K562 (cell line): ENCODE measurements around the gene MBNL2. TPM values are rescaled to one million over a fixed set of nuclear protein-coding genes. Genes with fewer than 3 reads are reported as not detected.

Experiments used
- ATAC-seq: fragments of 200-7000 bp; cut with Tn5 transposase; 3 replicates; pipeline ENCODE4 v1.9.1; 2020; ENCODE audit warnings: moderate library complexity
- BruUV-seq: library from RNA; stranded (reverse); fragments of 400-500 nt; replicated peaks from 2 replicates; lab custom pipeline; 2021; lab: Mats Ljungman, UMichigan
- CTCF ChIA-PET: fragments of 300-600 bp; formaldehyde crosslinking; extraction: SDS; loops from one replicate; lab custom pipeline; 2021; ENCODE audit warnings: low intra/inter-chr PET ratio; lab: Yijun Ruan, JAX
- POLR2A ChIA-PET: fragments of 300-600, 350-650 bp; sonication (Branson Sonifier 250); formaldehyde crosslinking; extraction: SDS; loops from one replicate; lab custom pipeline; 2021; ENCODE audit warnings: antibody characterized with exemption, inconsistent platforms; lab: Yijun Ruan, JAX
- DNase-seq, 4 experiments: peaks; one replicate each; pipeline versions ENCODE4 v3.0.0 to v3.0.0-alpha.2; 2011 to 2018; ENCODE audit warnings: low spot score in 3 of 4, mixed read lengths in 3 of 4; ENCODE audit errors: extremely low read depth in 1 of 4
- FAIRE-seq: peaks from 2 replicates; lab custom pipeline; 2011; peaks lifted over from hg19 to GRCh38; lab: Jason Lieb, UNC
- H2AFZ ChIP-seq: 2 replicates; pipeline ENCODE4 v1.6.0; 2011; ENCODE audit warnings: low read depth, low read length, control low read depth, inconsistent platforms
- H3K27ac ChIP-seq: fragments of 200-600 bp; 3 replicates; pipeline ENCODE4 v1.8.0; 2011; ENCODE audit warnings: low read depth, mild to moderate bottlenecking, control low read depth, inconsistent platforms, low read length, moderate library complexity, mixed read lengths; ENCODE audit errors: extremely low read depth
- H3K27me3 ChIP-seq, 2 experiments: fragments of 300-600 bp in 1 of 2; 2 replicates in 1 of 2; 3 replicates in 1 of 2; pipeline versions ENCODE4 v1.6.0 to v1.8.0; 2011; ENCODE audit warnings: inconsistent platforms in 2 of 2, low read length in 2 of 2, mild to moderate bottlenecking in 1 of 2, mixed read lengths in 1 of 2, moderate library complexity in 1 of 2; ENCODE audit not compliant: control insufficient read depth in 2 of 2, insufficient read depth in 2 of 2
- H3K36me3 ChIP-seq: fragments of 300-600 bp; 3 replicates; pipeline ENCODE4 v1.8.0; 2011; ENCODE audit warnings: mild to moderate bottlenecking, low read length, inconsistent platforms; ENCODE audit not compliant: control insufficient read depth, insufficient read depth
- H3K4me1 ChIP-seq, 2 experiments: fragments of 200-600 bp in 1 of 2; replicated peaks in 1 of 2; 2 replicates in 1 of 2; 3 replicates in 1 of 2; pipeline versions ENCODE4 v1.5.1 to v1.8.0; 2011; ENCODE audit warnings: inconsistent platforms in 2 of 2, low read length in 2 of 2, mild to moderate bottlenecking in 1 of 2, mixed read lengths in 1 of 2, moderate library complexity in 1 of 2; ENCODE audit not compliant: control insufficient read depth in 2 of 2, insufficient read depth in 2 of 2
- H3K4me2 ChIP-seq: 2 replicates; pipeline ENCODE4 v1.6.1; 2011; ENCODE audit warnings: low read length, control low read depth, inconsistent platforms, mixed read lengths; ENCODE audit not compliant: insufficient read depth
- H3K4me3 ChIP-seq: fragments of 200-600 bp; sonication (generic), shearing (Covaris generic); 2 replicates; pipeline ENCODE4 v1.5.1; 2016; ENCODE audit warnings: control low read depth, inconsistent platforms
- H3K79me2 ChIP-seq: fragments of 200-600 bp; 3 replicates; pipeline ENCODE4 v1.8.0; 2011; ENCODE audit warnings: low read length, inconsistent platforms; ENCODE audit not compliant: control insufficient read depth, insufficient read depth
- H3K9ac ChIP-seq, 2 experiments: 2 replicates each; pipeline versions ENCODE4 v1.6.0 to v1.6.1; 2011; ENCODE audit warnings: low read depth in 2 of 2, low read length in 2 of 2, control low read depth in 1 of 2, inconsistent platforms in 1 of 2, mild to moderate bottlenecking in 1 of 2, mixed read lengths in 1 of 2; ENCODE audit not compliant: insufficient read depth in 1 of 2
- H3K9me1 ChIP-seq: one replicate; pipeline ENCODE4 v1.6.0; 2011; ENCODE audit warnings: inconsistent platforms, mild to moderate bottlenecking, low read length, moderate library complexity; ENCODE audit not compliant: control insufficient read depth, insufficient read depth
- H3K9me3 ChIP-seq: replicated peaks from 2 replicates; pipeline ENCODE4 v1.5.1; 2011; ENCODE audit warnings: low read depth, low read length, inconsistent platforms; ENCODE audit not compliant: control insufficient read depth, insufficient read depth
- H4K20me1 ChIP-seq: replicated peaks from 2 replicates; pipeline ENCODE4 v1.6.1; 2011; ENCODE audit warnings: low read length, inconsistent platforms, mixed read lengths; ENCODE audit not compliant: control insufficient read depth, insufficient read depth
- ATF1 ChIP-seq, 2 experiments: fragments of 450-650 bp in 1 of 2; IDR thresholded peaks; 2 replicates each; pipeline ENCODE4 v1.6.1; 2016; ENCODE audit warnings: missing compliant biosample characterization in 1 of 2, missing genetic modification characterization in 1 of 2
- C11orf30 ChIP-seq: fragments of 450-650 bp; IDR thresholded peaks from 2 replicates; pipeline ENCODE4 v1.6.1; 2016; ENCODE audit warnings: low read depth, mild to moderate bottlenecking
- CBX2 ChIP-seq: fragments of 200-600 bp; sonication (generic); IDR thresholded peaks from one replicate; pipeline ENCODE4 v1.6.1; 2012; ENCODE audit warnings: mild to moderate bottlenecking, low read length, inconsistent platforms; ENCODE audit not compliant: insufficient read depth, poor library complexity, severe bottlenecking
- CEBPB ChIP-seq: fragments of 450-650 bp; IDR thresholded peaks from 2 replicates; pipeline ENCODE4 v1.6.1; 2016; ENCODE audit warnings: missing genetic modification characterization, missing compliant biosample characterization
- KDM5B ChIP-seq: fragments of 200-600 bp; sonication (generic); IDR thresholded peaks from 2 replicates; pipeline ENCODE4 v1.6.1; 2012; ENCODE audit warnings: low read depth, mild to moderate bottlenecking, moderate library complexity, low read length, control low read depth, inconsistent platforms; ENCODE audit not compliant: insufficient replicate concordance
- MAFG ChIP-seq: fragments of 450-650 bp; conservative IDR thresholded peaks from 2 replicates; pipeline ENCODE4 v1.6.1; 2016; ENCODE audit warnings: missing genetic modification characterization, missing compliant biosample characterization
- MYNN ChIP-seq, 2 experiments: sonication (generic); formaldehyde crosslinking in 1 of 2; IDR thresholded peaks; 2 replicates each; pipeline versions ENCODE4 v1.5.0 to v1.6.1; 2016 to 2020; ENCODE audit warnings: antibody characterized with exemption in 1 of 2, missing genetic modification reagents in 1 of 2
- POLR2G ChIP-seq: fragments of 200-400 bp; formaldehyde crosslinking; IDR thresholded peaks from 2 replicates; pipeline ENCODE4 v1.6.1; 2017; ENCODE audit warnings: low read depth, mild to moderate bottlenecking, antibody characterized with exemption, low read length, moderate library complexity
- RBM22 ChIP-seq: fragments of 200-400 bp; formaldehyde crosslinking; IDR thresholded peaks from 2 replicates; pipeline ENCODE4 v1.6.1; 2018; ENCODE audit warnings: low read length, low read depth; ENCODE audit not compliant: poor library complexity, severe bottlenecking
- ZNF316 ChIP-seq: fragments of 450-650 bp; IDR thresholded peaks from 2 replicates; pipeline ENCODE4 v1.6.1; 2016
- ZNF740 ChIP-seq, 3 experiments: fragments of 200-800 bp in 1 of 3; sonication (Bioruptor generic) in 1 of 3; sonication (generic) in 1 of 3; formaldehyde crosslinking in 1 of 3; IDR thresholded peaks; 2 replicates each; pipeline versions ENCODE4 v1.6.1 to v1.8.0; 2016 to 2022; ENCODE audit warnings: mild to moderate bottlenecking in 2 of 3, missing compliant biosample characterization in 2 of 3, missing genetic modification characterization in 2 of 3, missing genetic modification reagents in 1 of 3
- ZNF780A ChIP-seq: fragments of 250-450 bp; sonication (Bioruptor Pico); IDR thresholded peaks from 2 replicates; pipeline ENCODE4 v1.5.0; 2021; ENCODE audit warnings: mild to moderate bottlenecking
- WGBS: fragments of 100-300 bp; shearing (Covaris generic); methylation state at CpG from one replicate; pipeline ENCODE4 v1.1.6; 2016; ENCODE audit warnings: low coverage, mixed read lengths; ENCODE audit not compliant: insufficient coverage; ENCODE audit errors: missing lambda C conversion rate; 5-methylcytosine and 5-hydroxymethylcytosine counted together
- in situ Hi-C: fragments of 300-500 bp; cut with MboI; formaldehyde crosslinking; loops from 4 replicates; pipeline ENCODE4 v1.15.0; 2018; ENCODE audit warnings: inconsistent platforms, mixed read lengths
- intact Hi-C: fragments of 100-400 bp; cut with micrococcal nuclease; formaldehyde crosslinking; loops from 2 replicates; pipeline ENCODE4 v1.14.2; 2022
- polyA plus RNA-seq, 8 experiments: library from polyadenylated mRNA; depleted of rRNA in 4 of 8; stranded (reverse) in 5 of 8; unstranded in 3 of 8; fragments of >200 nt; fragmentation: Nextera tagmentation in 2 of 8; fragmentation: Illumina TruSeq in 1 of 8; extraction: Ambion mirVana in 2 of 8; extraction: Trizol in 1 of 8; gene quantifications; 2 replicates each; pipeline versions ENCODE4 v1.2.1 to v1.2.3, GENCODE V29; 2011 to 2014; ENCODE audit warnings: inconsistent platforms in 1 of 8, missing spikeins in 1 of 8
- total RNA-seq, 7 experiments: library from RNA; depleted of rRNA in 6 of 7; stranded (reverse); fragments of >200 nt in 6 of 7; fragmentation: Illumina TruSeq in 2 of 7; extraction: Trizol in 2 of 7; gene quantifications; 2 replicates each; pipeline versions ENCODE4 v1.2.1 to v1.2.3, GENCODE V29; 2011 to 2021; ENCODE audit warnings: low replicate concordance in 1 of 7

MBNL2 gene
- total and polyA plus RNA-seq, 9 of the 15 experiments (the other 6 are each of a cell fraction or from before 2014, with no cell fraction given), result 7.0 to 24.8 (median 13.8) TPM

- TF ChIP-seq MYNN (IDR thresholded peaks at IDR 0.05) (no peak), MYNN (CRISPR knock-in tag; IDR thresholded peaks at IDR 0.05) (no peak), ZNF740 (CRISPR knock-in tag; IDR thresholded peaks at IDR 0.05) (no peak), ZNF740 (tag; IDR thresholded peaks at IDR 0.05) (no peak), POLR2G (no peak), CBX2 (no peak), RBM22 (no peak), CEBPB (tag) (no peak)
Observed at GRCh38 chr13:97269603-97270002, 47.5 kb downstream of the MBNL2 start (continued).

- H3K4me3 ChIP-seq, result no peak overlapping the region
- H3K79me2 ChIP-seq, result peaks cover 66% of the 10 kb centered on the region
- H3K9ac ChIP-seq, result no peak overlapping the region
- no TSS peak for BruUV-seq
- peaks cover 19% of the 10 kb centered on the region for H3K36me3 ChIP-seq
- ChIA-PET POLR2A (interaction anchor here (0.7 kb wide), 1 partner anchor 10 kb away, joined by 3 read pairs; no protein-coding TSS in a partner anchor), CTCF (no interaction called here)
- peaks cover 0 to 2% of the 10 kb centered on the region in 2 experiments; a peak in 2 of 5 replicates for H3K4me1 ChIP-seq
- H2AFZ ChIP-seq, result no peak overlapping the region
- no peak overlapping the region for H3K27ac ChIP-seq
- H4K20me1 ChIP-seq, result peaks cover 5% of the 10 kb centered on the region; the same call in 1 of the 2 replicates
- H3K27me3 ChIP-seq, result no peaks in the 10 kb centered on the region
- 82% methylated on average over 1 of the region's 1 CpG for WGBS
- intact Hi-C loops, result no loop called here
- no peaks in the 10 kb centered on the region for H3K9me3 ChIP-seq
- in situ Hi-C loops, result no loop called here
- FAIRE-seq, result no peak
- no peak for ATAC-seq
- no peak for DNase-seq
- H3K9me1 ChIP-seq, result no peaks in the 10 kb centered on the region
- TF ChIP-seq ATF1 (CRISPR knock-in tag; IDR thresholded peaks at IDR 0.05) (no peak), ATF1 (tag; IDR thresholded peaks at IDR 0.05) (no peak), KDM5B (no peak), ZNF316 (peak; percentile 64), MAFG (0 out of 2 replicates have a peak, but pooled peaks have one; percentile 12), C11orf30 (peak; percentile 33; the same call in 1 of the 2 replicates), ZNF780A (CRISPR knock-in tag) (no peak)
- no peak overlapping the region for H3K4me2 ChIP-seq
Observed at GRCh38 chr13:97272526-97272925, 50.4 kb downstream of the MBNL2 start.
